NCI-H146 (cell line): Measurements from ENCODE around the gene METTL9.
"Not testable (repeated sequence)": the region's sequence is repeated elsewhere in the genome, so short reads cannot be mapped to it uniquely, and the experiment has no call there.

Experiments used
- DNase-seq: peaks from one replicate; lab custom pipeline; 2025; lab: John Stamatoyannopoulos, UW

The METTL9 gene

GRCh38 chr16:21599122-21600030 is at the start of gene METTL9:
Gene METTL9, plus strand, starts transcription at chr16:21599577. Its CDS starts 157 bp downstream, at chr16:21599734.
- DNase-seq = peak; percentile 97

GRCh38 chr16:21549975-21550374 is 49.4 kb upstream of the METTL9 start:
- not testable (repeated sequence) for DNase-seq

GRCh38 chr16:21550435-21550834 is 48.9 kb upstream of the METTL9 start:
- not testable (repeated sequence) for DNase-seq

GRCh38 chr16:21551076-21551475 is 48.3 kb upstream of the METTL9 start:
- not testable (repeated sequence) for DNase-seq

GRCh38 chr16:21551600-21551999 is 47.8 kb upstream of the METTL9 start:
- DNase-seq = peak; percentile 64

GRCh38 chr16:21553481-21554296 is 45.7 kb upstream of the METTL9 start:
- not testable (repeated sequence) for DNase-seq

GRCh38 chr16:21554795-21555585 is 44.4 kb upstream of the METTL9 start:
- peak; percentile 79 for DNase-seq

- DNase-seq = not testable (repeated sequence)
Measured at GRCh38 chr16:21555621-21556020, 43.8 kb upstream of the METTL9 start.

GRCh38 chr16:21556026-21556595 is 43.3 kb upstream of the METTL9 start:
- not testable (repeated sequence) for DNase-seq

- peak; percentile 82 for DNase-seq
Measured at GRCh38 chr16:21556651-21557241, 42.6 kb upstream of the METTL9 start.

GRCh38 chr16:21560462-21560861 is 38.9 kb upstream of the METTL9 start:
- no peak for DNase-seq

- DNase-seq = no peak
Measured at GRCh38 chr16:21563676-21564075, 35.7 kb upstream of the METTL9 start.

GRCh38 chr16:21564367-21564766 is 35.0 kb upstream of the METTL9 start:
- DNase-seq = not testable (repeated sequence)

- no peak for DNase-seq
Measured at GRCh38 chr16:21565507-21565860, 33.9 kb upstream of the METTL9 start.

- DNase-seq = no peak
Measured at GRCh38 chr16:21565861-21566669, 33.3 kb upstream of the METTL9 start.

GRCh38 chr16:21566891-21567414 is 32.4 kb upstream of the METTL9 start:
- no peak for DNase-seq

- not testable (repeated sequence) for DNase-seq
Measured at GRCh38 chr16:21567496-21567895, 31.9 kb upstream of the METTL9 start.

GRCh38 chr16:21568502-21569189 is 30.7 kb upstream of the METTL9 start:
- no peak for DNase-seq

- DNase-seq = no peak
Measured at GRCh38 chr16:21570676-21571017, 28.7 kb upstream of the METTL9 start.

GRCh38 chr16:21573506-21573905 is 25.9 kb upstream of the METTL9 start:
- not testable (repeated sequence) for DNase-seq
